GM19351 (cell line): Measurements from ENCODE around the gene HDAC10.

Experiments
- ATAC-seq: cut with Tn5 transposase; IDR thresholded peaks from one replicate; pipeline ENCODE4 v1.9.1; 2021; ENCODE audit warnings: mild to moderate bottlenecking, moderate library complexity; ENCODE audit not compliant: unreplicated experiment

Gene HDAC10

GRCh38 chr22:50250555-50251476 lies at the start of gene HDAC10:
TSS of gene HDAC10 (minus strand) at chr22:50251265. CDS start at chr22:50251032, 233 bp downstream.
- ATAC-seq = peak; percentile 65

- ATAC-seq = no peak
Observed at GRCh38 chr22:50300620-50301257, 49.7 kb upstream of the HDAC10 start.

GRCh38 chr22:50299785-50300619 lies 48.9 kb upstream of the HDAC10 start:
- no peak for ATAC-seq

DNA sequence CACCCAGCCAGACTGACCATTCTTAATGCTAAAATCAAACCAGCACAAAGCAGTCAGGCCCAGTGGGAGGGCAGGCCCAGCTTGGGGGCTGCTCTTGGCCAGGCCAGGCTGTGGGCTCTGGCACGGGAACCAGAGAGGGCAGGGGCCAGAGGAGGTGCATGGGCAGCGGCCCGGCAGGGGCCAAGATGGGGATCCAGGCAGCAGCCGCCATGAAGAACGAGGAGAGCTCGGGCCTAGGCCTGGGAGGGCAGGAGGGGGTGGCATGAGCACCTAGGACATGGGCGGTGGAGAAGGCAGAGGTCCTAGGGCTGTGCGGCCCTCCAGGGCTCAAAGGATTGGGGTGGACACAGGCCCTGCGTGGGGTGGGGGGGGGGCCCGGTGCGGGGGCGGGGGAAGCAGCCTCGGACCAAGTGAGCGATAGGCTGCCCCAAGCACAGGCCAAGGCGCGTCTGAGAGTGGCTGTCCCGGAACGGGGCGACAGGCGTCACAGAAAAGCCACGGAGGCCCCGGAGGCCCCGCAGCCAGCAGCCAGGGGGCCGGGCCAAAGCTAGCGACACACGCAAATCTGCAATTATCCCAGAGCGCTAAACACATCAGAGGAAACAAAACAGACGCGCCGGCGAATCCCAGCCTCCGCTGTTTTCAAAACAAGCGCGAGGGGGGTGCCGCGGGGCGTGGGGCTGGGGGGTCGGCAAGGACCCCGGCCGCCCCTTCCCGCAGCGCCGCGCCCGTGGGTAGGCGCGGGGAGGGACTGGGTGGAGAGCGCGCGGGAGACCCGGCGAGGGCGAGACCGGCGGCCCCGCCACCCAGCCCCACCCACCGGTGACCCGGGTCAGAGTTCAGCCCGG lies 48.1 kb upstream of the HDAC10 start:
- ATAC-seq = no peak

GRCh38 chr22:50298266-50298637 lies 47.2 kb upstream of the HDAC10 start:
- ATAC-seq = no peak

DNA sequence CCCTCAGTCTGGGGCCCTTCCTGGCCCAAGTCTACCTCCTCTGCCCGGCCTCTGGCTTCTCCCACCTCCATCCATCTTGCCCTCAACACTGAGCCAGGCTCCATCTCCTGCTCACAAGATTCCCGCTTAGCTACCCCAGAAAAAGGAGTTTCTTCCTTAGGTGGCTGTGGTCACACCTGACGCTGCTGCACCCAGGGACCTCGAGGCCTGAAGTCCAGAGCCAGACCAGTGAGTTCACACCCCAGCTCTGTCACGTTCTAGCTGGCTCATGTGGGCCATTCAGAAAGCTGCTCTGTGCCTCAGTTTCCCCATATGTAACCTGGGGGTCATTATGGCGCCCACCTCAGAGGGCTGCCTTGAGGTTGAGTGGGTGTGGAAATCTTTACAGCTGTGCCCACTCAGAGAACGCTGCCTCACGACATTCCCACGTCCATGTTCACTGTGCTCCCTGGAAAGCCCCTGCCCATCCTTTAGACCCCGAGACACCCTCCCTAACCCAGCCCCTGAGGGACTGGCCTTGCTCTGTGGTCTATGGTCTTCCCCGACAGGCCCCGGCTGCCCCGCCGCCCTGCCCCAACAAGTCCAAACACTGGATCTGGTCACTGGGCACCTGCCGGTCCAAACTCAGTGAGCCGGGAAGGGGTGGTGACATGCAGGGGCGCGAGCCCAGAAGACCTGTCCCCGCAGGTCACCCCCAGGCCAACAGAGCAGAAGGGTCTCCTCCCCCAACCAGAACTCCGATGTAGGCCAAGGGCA lies 46.6 kb upstream of the HDAC10 start:
- no peak for ATAC-seq

DNA sequence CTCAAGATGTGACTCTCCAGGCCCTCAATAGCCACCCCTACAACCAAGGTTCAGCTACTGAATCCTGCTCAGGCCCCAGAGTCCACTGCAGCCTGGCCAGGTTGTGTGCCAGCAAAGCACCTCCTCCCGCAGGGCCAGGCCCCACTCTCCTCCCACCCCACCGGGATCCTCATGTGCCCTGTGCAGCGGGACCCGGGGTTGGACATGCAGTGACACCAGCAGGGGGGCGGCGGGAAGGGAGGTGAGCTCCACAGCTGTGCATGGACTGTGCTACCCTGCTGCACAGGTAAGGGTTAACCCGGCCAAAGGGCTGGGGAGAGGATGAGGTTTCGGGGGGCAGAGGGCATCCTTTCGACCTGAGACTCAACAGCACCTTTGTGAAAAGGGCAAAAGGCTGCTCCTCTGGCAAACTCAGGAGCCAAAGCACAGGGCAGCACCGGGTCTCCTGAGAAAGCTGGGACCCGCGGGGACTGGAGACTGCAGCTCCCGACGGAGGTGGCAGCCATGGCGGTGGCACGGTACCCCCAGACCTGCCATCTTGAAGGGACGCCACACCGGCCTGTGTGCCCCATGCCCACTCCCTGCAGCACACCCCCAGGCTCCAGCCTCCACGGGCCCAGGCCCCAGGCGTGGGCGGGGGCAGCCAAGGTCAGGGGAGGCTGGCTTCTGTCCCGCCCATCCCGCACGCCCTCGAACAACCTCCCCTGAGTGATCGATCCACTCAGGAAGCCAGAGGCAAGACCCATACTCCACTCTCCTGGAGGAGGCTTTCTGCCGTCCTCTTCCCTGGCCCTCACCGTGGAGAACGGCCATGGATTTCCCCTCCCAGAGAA lies 45.8 kb upstream of the HDAC10 start:
- ATAC-seq = no peak

GRCh38 chr22:50294319-50294656 lies 43.2 kb upstream of the HDAC10 start:
- no peak for ATAC-seq

DNA sequence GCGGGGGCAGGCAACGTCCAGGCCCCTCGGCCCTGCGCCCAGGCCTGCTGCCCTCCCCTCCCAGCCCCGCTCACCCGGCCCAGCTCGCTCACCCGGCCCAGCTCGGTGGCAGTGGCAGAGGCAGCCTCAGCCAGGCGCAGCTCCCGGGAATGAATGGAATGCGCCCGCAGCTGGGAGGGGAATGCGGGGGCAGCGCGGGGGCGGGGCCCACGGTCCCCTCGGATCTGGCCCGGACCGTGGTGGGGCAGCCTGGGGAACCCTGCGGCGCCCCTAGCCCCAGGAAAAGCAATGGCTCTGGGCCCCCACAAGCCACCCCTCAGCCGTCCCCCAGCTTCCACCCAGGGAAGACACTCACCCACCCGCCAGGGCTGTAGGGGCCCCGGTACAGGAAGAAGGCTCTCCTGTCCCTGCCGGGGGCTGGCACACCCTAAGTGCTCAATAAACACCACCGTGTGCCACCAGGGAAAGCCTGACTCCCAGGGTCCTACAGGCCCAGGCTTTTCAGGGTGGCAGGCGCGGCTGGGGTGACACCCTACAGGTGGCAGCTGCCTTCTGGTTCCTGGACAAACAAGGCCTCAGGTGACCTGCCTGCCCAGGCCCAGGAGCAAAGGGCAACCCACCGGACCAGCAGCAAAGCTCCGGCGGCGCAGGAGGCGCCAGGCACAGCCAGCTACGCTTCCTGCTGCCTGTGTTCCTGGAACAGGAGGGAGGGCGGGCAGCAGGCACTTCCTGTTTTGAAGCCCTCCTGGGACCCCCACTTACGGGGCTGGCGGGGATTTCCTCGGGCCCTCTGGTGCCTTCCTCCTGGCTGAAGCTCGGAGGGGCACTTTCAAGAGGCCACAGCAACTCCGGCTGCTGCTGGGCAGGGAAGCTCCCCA lies 42.6 kb upstream of the HDAC10 start:
- ATAC-seq = no peak

GRCh38 chr22:50292643-50293440 lies 41.8 kb upstream of the HDAC10 start:
- no peak for ATAC-seq

GRCh38 chr22:50289942-50290630 lies 39.0 kb upstream of the HDAC10 start:
- ATAC-seq = no peak

DNA sequence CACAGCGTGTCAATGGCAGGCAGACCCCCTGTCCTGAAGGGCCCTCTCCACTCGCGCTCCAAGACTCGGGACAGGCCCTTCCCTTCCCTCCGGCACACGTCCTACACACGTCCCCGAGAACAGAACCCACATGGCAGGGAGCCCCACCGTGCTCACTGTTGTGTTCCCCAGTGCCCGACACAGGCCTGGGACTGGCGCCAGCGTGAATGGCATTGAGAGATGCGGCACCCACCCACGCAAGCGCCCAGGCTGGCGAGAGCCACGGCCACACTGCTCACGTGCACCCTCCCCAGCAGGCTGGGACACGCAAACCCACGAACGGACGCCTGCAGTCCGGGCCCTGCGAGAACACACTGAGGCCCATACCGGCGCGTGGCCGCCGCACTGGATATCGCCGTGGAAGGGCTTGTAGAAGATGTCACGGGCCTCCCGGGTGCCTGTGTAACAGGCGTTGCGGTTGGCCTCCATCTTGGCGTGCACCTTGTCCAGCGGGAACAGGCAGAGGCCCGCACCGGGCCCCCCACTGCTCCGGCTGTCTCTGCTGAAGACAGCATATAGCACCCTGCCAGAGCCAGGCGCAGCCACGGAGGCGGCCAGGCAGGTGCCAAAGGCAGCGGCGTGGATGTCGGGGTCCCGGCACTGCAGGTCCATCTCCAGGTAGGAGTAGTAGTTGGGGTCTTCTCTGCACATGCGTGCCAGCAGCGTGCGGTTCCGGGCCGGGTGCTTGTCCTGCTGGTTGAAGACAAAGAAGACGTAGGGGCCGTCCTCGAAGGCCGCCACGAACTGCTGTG lies 38.3 kb upstream of the HDAC10 start:
- no peak for ATAC-seq

DNA sequence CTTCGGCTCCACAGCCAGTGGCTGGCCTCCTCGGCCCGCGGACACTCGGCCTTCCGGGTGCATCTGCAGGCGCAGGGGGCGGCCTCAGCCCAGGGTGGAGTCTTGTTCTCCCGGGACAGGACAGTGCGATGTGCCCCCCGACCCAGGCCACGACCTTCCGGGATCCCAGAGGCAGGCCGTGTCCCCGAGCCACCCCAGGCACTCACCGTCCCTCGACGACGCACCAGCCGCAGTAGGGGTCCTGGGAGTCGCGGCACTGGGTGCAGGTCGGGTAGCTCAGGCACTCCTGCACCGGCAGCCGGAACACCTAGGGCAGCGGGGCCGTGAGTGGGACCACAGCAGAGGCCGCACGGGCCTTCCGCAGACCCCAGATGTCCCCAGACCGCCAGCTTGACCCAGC lies 36.7 kb upstream of the HDAC10 start:
- ATAC-seq = no peak

- no peak for ATAC-seq
Observed at GRCh38 chr22:50286701-50287318, 35.7 kb upstream of the HDAC10 start.

GRCh38 chr22:50286275-50286674 lies 35.2 kb upstream of the HDAC10 start:
- ATAC-seq = no peak
